ENCODE results near the gene DND1.
"Not testable (repeated sequence)": the region's sequence is repeated elsewhere in the genome, so short reads cannot be mapped to it uniquely, and the experiment has no call there.

DND1 gene

DNA sequence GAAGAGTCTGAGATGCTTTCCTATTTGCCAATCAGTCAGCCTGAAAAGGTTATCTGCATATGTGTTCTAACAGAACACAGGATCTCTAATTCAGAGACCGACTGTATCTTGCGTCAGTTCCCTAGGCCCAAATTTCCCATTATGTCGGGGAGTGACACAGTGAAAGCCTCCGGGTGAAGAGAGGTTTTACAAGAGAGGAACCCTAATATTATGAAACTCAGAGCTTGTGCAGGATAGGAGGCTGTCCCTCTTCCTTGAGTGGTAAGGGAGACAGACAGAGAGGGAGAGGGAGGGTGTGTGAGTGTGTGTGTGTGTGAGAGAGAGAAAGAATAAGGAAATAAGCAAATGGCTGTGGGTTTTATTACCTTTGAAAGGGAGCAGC, 42.3 kb downstream of the DND1 start:
- DNase-seq (ENCODE audit: low read depth in 2 of 2): no peak

DNA sequence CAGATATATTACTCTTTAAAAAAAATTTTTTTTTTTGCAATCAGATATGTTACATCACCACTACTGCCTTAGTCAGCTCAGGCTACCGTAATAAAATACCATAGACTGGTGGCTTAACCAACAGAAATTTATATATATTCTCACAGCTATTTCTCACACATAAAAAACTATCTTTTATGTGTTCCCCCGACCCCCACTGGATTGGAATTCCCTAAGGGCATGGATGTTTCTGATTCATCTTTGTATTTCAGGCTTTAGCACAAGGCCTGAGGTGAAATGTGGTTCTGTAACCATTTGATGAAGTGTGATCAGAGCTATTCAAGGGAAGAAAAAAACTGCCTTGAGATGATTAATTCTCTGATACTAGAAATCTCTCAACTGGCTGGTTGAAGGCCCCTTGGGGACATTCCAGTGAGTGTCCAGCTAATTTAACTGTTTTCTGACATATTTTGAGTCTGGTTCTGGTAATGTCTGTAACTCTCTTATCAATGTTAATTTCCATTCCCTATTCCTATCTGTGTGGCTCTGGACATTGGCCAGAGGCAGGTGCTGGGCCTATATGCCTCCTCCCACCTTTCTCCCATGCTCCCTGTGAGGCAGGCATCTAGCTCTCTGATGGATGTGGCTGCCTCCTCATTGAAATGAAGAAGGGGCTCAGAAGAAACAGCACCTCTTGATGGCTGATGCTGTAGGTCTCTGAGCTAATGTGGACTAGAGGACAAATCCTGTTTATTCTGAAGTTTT, 42.9 kb downstream of the DND1 start:
- DNase-seq (ENCODE audit: low read depth in 2 of 2): no peak

DNA sequence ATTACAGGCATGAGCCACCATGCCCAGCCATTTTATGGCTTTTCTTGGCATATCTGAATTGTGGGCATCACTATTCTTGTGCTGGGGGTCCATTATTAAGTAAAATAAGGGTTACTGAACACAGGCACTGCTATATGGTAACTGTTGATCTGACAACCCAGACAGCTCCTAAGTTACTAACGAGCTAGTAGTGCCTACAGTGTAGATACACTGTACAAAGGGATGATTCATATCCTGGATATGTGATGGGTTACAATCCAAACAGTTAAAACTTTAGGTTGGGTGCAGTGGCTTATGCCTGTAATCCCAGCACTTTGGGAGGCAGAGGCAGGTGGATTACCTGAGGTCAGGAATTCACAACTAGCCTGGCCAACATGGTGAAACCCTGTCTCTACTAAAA, 44.7 kb downstream of the DND1 start:
- no peak for DNase-seq (ENCODE audit: low read depth in 2 of 2)

DNA sequence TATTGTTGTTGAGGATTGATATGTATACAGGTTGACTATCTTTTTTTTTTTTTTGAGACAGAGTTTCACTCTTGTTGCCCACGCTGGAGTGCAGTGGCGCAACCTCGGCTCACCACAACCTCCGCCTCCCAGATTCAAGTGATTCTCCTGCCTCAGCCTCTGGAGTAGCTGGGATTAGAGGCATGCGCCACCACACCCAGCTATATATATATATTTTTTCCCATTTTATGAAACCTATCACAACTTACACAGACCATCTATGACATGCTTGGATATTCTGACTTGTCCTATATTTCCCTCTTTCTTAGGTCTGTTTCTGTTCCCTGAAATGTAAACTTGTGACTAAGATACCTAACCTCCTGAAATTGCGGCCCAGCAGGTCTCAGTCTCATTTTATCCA, 45.4 kb downstream of the DND1 start:
- DNase-seq (ENCODE audit: low read depth in 2 of 2): no peak

- not testable (repeated sequence) for DNase-seq (ENCODE audit: low read depth in 2 of 2)
Measured at GRCh38 chr5:140624886-140625285, 48.5 kb downstream of the DND1 start.

- DNase-seq (ENCODE audit: low read depth in 2 of 2): not testable (repeated sequence)
Measured at GRCh38 chr5:140623061-140623460, 50.3 kb downstream of the DND1 start.

- DNase-seq (ENCODE audit: low read depth in 2 of 2): no peak
Measured at GRCh38 chr5:140622301-140622700, 51.1 kb downstream of the DND1 start.
